K562 (cell line): ENCODE results near the gene SKOR1.

Experiments
- AFF1 ChIP-seq, 2 experiments: fragments of 450-650 bp; IDR thresholded peaks; 2 replicates each; pipeline ENCODE4 v1.6.1; 2018; ENCODE audit warnings: mild to moderate bottlenecking in 2 of 2, low read depth in 1 of 2; ENCODE audit not compliant: partially characterized antibody in 2 of 2
- CHCHD3 ChIP-seq: fragments of 250-450 bp; sonication (Bioruptor Pico); IDR thresholded peaks from 2 replicates; pipeline ENCODE4 v2.1.2; 2022; ENCODE audit warnings: mild to moderate bottlenecking
- CTCF ChIP-seq, 3 experiments: IDR thresholded peaks in 2 of 3; conservative IDR thresholded peaks in 1 of 3; 2 replicates each; pipeline ENCODE4 v1.5.1; 2011 to 2012; ENCODE audit warnings: low read length in 3 of 3, mild to moderate bottlenecking in 3 of 3, control low read depth in 2 of 3, improper control_type of control experiment in 1 of 3, inconsistent platforms in 1 of 3, low read depth in 1 of 3, mixed read lengths in 1 of 3, moderate library complexity in 1 of 3; ENCODE audit not compliant: insufficient read depth in 2 of 3
- HCFC1 ChIP-seq: IDR thresholded peaks from 2 replicates; pipeline ENCODE4 v1.6.1; 2012; ENCODE audit warnings: low read depth, low read length, improper control_type of control experiment
- NFYB ChIP-seq: IDR thresholded peaks from 2 replicates; pipeline ENCODE4 v1.6.1; 2011; ENCODE audit warnings: mild to moderate bottlenecking, moderate library complexity; ENCODE audit not compliant: insufficient read length; ENCODE audit errors: extremely low read depth
- REST ChIP-seq, 2 experiments: fragments of 450-650 bp; formaldehyde crosslinking in 1 of 2; IDR thresholded peaks; 2 replicates each; pipeline versions ENCODE4 v1.4.0 to v1.6.1; 2014 to 2020; ENCODE audit warnings: mild to moderate bottlenecking in 2 of 2, borderline replicate concordance in 1 of 2, low read depth in 1 of 2
- SIN3A ChIP-seq, 2 experiments: fragments of 150-350 bp in 1 of 2; IDR thresholded peaks; 2 replicates each; pipeline ENCODE4 v1.6.1; 2011 to 2016; ENCODE audit warnings: borderline replicate concordance in 2 of 2, low read depth in 2 of 2, low read length in 2 of 2, mild to moderate bottlenecking in 2 of 2, moderate library complexity in 2 of 2; ENCODE audit not compliant: control insufficient read depth in 1 of 2
- TEAD4 ChIP-seq, 2 experiments: sonication (generic) in 1 of 2; formaldehyde crosslinking in 1 of 2; IDR thresholded peaks; 2 replicates each; pipeline versions ENCODE4 v1.6.1 to v1.8.0; 2012 to 2022; ENCODE audit warnings: borderline replicate concordance in 1 of 2, inconsistent platforms in 1 of 2, low read length in 1 of 2, mild to moderate bottlenecking in 1 of 2, missing genetic modification reagents in 1 of 2
- THRA ChIP-seq: fragments of 450-650 bp; IDR thresholded peaks from 2 replicates; pipeline ENCODE4 v1.6.1; 2017; ENCODE audit warnings: mild to moderate bottlenecking, moderate library complexity
- USF2 ChIP-seq: sonication (generic); formaldehyde crosslinking; IDR thresholded peaks from 2 replicates; pipeline ENCODE4 v1.5.0; 2020; ENCODE audit warnings: missing genetic modification reagents
- ZNF274 ChIP-seq: IDR thresholded peaks from 2 replicates; pipeline ENCODE4 v1.6.1; 2011; ENCODE audit warnings: low read depth, mild to moderate bottlenecking, low read length, moderate library complexity, borderline replicate concordance
- ZZZ3 ChIP-seq: fragments of 450-650 bp; IDR thresholded peaks from 2 replicates; pipeline ENCODE4 v1.6.1; 2016; ENCODE audit warnings: antibody characterized with exemption, mild to moderate bottlenecking, moderate library complexity

GRCh38 chr15:67862750-67863441 lies 37.6 kb downstream of the SKOR1 start:
- no peak for TF ChIP-seq TEAD4 (IDR thresholded peaks at IDR 0.05; ENCODE audit: low read length)
- TF ChIP-seq TEAD4 (CRISPR knock-in tag; IDR thresholded peaks at IDR 0.05; ENCODE audit: borderline replicate concordance), result no peak
- no peak for TF ChIP-seq CHCHD3 (CRISPR knock-in tag)
- no peak for TF ChIP-seq THRA
- TF ChIP-seq CTCF (IDR thresholded peaks at IDR 0.05 in 2 of 3, conservative IDR thresholded peaks at IDR 0.05 in 1 of 3; ENCODE audit: insufficient read depth in 2 of 3, low read depth in 1 of 3, low read length in 3 of 3), result no peak
- TF ChIP-seq ZZZ3, result no peak
- no peak for TF ChIP-seq NFYB
- TF ChIP-seq USF2, result no peak
- TF ChIP-seq SIN3A (IDR thresholded peaks at IDR 0.05; ENCODE audit: borderline replicate concordance in 2 of 2, control insufficient read depth in 1 of 2, low read depth in 2 of 2, low read length in 2 of 2), result no peak
- no peak for TF ChIP-seq HCFC1
- no peak for TF ChIP-seq REST (IDR thresholded peaks at IDR 0.05; ENCODE audit: borderline replicate concordance)
- no peak for TF ChIP-seq REST (CRISPR knock-in tag; IDR thresholded peaks at IDR 0.05; ENCODE audit: low read depth)
- no peak for TF ChIP-seq AFF1 (IDR thresholded peaks at IDR 0.05; ENCODE audit: low read depth in 1 of 2, partially characterized antibody in 2 of 2)
- no peak for TF ChIP-seq ZNF274
